HG03135 (cell line): ENCODE measurements around the gene CDHR2.
A peak's percentile ranks its signal among the peaks of the same experiment; 100 is the strongest.
"Not testable (repeated sequence)": the region's sequence is repeated elsewhere in the genome, so short reads cannot be mapped to it uniquely, and the experiment has no call there.

ENCODE experiments used
- ATAC-seq: cut with Tn5 transposase; IDR thresholded peaks from one replicate; pipeline ENCODE4 v1.9.1; 2021; ENCODE audit warnings: mild to moderate bottlenecking, moderate library complexity; ENCODE audit not compliant: unreplicated experiment

CDHR2 gene

DNA sequence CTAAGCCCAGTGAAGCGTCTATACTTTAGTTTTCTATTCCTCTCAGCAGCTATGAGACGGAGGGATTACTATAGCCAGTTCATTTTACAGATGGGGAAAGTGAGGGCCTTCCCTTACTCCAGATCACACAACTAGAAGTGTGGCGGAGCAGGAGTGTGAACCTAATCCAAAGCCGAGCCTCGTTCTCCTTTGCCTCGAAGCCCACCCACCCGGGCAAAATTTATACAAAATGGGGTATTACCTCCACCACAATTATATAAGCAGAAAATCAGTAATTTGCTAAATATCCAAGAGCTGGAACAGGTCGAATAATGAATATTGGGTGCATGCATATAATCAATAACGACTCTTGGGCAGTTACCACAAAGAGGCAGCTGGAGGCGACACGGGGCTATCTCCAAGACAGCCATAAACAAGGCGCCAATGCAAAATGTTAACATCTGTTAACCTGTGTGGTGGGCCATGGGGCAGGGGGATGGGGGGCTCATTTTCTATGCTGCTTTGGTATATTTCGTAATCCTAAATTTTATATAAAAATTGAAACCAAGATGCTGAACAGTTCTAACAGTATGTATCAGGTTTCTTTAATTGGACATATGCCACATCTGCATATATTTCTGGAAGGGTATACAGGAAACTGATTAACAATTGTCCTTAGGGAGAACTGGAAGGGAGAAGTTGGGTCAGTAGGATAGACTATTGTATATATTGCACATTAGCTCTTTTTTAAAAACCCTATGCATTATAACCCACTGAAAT, 10.7 kb upstream of the CDHR2 start:
- no peak for ATAC-seq

DNA sequence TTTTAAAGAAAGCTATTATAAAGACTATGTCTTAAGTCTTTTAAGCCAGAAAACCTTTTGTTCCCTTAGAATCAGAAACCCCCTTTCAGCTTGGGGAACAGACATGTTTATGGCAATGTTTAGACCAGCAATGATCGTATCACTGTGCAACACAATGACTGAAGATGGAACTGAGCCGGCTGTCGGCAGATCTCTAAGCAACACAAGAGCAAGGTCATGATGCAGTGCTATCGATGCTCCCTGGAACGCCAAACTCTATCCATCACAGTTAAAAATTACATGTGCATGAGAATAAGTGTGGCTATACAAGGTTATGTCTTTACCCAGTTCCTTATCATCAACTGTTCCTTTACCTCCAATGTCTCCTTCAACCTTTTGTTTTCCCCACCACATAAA, 10.2 kb upstream of the CDHR2 start:
- ATAC-seq = no peak

DNA sequence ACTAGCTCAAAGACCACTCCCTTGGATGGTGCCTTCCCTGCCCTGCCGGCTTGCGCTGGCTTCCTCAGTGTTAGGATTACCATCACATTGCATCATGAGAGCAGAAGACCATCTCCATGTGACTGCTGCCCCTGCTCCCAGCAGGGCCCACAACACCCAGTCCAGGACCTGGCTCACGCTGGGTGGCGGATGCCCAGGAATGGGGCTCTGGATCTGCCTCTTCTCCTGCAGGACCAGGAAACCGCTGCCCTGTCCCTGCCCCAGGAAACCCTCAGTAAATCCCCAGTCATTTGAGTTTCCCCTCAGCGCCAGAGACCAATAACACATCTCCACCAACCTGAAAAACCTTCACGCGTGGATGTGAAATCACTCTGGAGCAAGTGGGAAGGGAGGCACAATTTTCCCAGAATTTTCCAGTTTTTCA, 8.7 kb upstream of the CDHR2 start:
- no peak for ATAC-seq

DNA sequence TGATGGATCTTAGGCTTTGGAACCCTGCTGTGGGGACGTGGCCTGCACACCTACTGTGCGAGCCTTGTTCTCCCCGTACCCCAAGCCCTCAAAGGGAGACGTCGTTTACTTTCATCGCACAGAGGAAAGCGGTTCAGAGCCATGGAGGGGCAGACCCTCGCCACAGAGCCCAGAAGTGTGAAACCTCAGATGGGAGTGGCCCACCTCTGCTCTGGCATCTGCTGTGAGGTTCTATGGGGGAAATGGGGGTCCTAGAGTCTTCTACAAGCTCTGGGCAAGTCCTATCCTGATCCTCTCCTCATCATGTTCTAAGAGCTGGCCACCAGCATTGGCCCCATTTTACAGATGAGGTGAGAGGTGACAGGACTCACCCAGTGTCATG, 8.2 kb upstream of the CDHR2 start:
- ATAC-seq = no peak

DNA sequence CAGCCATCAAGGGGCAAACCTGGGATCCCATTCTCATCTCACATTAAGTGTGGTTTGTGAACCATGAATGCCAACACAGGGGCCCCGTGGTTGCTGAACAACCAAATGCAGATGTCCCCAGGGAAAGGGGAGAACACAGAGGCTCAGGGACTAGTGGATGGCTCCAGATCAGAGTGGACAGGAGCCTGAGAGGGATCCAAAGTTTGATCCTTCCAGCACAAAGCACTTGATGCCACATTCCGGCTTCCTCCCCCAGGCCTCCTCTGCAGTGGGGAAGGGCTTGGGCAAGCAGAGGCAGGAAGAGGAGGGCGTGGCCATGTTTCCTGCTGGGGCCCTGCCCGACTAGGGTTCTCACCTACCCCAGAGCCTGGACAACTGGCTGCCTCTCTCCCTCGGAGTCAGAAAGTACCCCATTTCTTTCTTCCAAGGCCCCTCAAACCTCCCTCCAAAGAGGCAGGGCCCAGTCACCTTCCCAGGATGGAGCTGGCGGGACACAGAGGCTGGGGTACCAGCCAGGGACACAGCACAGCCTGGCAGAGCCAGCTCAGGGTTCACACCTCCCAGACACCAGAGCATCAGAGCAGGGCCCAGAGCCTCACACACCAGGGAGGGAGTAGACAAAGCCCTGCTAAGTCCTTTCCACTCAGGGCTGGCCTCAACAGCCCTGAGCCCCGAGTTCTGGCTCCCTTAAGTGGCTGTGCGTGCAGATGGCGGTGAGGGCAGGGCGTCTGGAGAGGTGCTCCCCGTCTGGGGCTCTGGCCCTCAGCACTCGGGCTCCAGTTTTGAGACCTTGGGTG, 7.6 kb upstream of the CDHR2 start:
- no peak for ATAC-seq

DNA sequence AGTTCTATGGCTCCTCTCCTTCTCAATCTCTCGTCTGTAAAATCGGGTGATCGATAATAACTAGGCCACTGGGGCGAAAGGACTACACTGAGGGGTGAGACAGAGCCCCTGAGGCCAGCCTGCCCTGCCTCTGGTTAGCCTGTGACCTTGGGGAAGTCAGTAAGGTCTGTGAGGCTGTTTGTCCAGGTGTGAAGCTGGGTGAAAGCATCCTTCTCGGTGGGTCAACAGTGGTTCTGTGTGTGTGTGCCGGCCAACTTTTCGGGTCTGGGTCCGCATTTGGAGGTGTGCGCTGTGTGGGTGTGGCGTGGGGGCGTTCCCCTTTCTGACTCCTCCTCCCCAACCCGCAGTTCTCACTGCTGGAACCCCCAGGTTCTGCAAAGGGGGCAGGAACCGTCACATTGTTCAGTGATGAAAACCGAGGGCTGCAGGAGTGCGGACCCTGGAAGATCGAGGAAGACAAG, 7.0 kb upstream of the CDHR2 start:
- no peak for ATAC-seq

DNA sequence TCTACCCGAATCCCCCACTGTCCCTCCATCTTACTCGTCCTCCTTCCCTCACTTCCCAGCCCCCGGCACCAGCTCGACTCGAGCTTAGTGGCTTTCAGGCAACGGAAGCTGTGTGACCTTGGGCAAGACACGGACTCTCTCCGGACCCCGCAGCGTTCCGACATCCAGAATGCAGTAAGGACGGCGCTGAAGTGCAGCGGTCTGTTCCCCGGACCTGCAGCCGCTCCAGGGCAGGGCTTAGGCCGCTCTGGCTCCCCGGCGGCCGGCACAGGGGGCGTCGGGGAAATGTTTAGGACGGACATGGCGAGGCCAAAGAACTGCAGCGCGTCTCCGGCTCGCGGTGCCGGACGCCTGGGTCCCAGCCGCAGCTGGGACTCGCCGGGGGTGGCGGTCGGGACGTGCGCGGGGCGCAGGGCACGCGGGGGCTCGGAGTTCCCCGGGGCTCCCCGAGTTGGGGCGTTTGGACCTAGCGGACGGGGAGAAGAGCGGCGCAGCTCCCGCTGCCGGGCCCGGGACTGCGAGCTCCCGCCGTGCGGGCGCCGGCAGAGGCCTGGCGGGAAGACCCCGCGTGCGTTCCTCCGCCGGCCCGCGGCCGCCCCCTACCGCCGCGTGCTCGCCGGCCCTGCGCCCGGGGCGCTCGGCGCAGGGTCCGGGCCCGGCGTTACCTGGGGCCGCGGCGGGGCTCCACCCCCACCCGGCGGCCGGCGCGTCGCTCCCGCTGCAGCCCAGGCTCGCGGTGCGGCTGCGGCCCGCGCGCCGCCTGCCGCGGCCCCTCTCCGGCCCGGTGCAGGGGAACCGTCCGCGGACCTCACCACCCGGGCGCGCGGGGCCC, 6.3 kb upstream of the CDHR2 start:
- ATAC-seq = peak; percentile 41

DNA sequence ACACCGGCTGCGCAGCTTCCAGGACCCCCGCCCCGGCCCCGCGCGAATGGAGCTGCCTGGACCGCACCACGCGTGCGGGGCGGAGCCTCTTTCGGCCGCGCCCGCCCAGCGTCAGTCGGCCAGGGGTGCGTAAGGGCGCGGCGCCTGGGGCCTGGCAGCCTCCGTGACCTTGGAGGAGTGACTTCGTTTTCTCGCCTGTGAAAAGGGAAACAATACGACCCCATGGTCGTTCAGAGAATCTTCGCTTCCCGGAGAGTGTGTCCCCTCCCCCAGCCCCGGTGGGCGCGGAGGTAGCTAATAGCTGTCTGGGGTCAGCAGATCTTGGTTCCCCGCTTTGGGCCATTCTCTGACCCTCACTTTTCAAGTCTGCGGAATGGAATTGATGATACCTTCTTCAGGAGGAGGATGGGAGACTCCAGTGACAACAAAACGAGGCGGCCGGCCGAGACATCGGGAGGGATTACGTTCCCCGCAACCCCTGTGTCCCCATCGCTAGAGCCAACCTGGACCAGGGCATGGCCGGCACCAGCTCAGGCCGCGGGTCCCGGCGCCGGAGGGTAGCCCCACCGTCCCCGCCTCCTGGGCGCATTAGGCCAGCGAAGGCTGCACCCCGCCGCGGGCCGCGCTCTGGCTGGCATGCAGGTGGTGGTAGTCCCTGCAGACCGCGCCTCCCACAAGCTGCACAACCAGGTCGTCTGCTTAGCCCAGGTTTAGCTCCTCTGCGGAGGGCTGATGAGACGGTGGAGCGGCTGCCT, 5.5 kb upstream of the CDHR2 start:
- peak; percentile 58 for ATAC-seq

DNA sequence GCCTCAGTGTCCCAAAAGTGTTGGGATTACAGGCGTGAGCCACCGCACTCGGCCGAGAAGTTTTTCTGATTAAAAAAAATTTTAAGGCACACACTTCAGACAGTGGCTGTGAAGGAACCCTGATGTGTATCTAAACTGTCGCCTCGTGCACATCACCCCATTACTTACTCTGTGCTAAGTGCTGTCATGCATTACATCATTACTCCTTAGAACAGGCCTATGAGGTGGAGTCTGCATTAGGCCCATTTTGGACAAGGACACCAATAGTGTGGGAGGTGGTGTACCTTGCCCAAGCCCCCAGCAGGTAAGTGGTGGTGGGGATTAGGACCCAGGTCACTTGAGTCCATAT, 3.8 kb upstream of the CDHR2 start:
- ATAC-seq = no peak

DNA sequence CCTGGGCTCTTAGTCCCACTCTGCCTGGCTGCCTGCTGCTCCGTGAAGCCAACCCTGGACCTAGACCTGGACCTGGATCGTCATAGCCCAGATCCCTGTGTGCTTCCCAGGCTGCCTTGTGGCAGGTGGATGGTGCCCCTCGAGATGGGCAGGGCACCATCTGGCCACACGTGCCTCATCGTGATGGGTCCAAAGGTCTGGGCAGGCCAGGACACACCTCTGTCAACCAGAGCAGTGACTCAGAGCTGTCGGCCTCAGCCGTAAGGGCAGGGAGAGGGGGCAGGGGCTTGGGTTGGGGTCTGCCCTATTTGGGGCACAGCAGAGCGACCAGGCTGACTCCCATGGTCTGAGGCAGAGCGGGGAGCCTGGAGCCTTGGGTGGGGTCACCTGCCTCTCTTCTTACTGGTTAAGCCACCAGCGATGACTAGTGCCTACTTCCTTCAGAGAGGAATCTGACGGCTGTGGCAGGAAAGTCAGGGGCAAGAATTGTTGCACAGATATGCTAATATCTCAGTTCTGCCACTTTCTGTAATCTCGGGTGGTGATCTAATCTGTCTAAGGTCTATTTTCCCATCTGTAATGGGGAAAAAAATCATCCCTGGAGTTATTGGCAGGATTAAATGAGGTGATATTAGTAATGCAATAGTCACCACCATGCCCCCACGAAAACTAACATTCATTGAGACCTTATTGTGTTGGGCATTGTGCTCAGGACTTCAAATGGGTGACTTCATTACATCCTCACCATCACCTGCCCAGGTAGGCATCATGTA, 3.2 kb upstream of the CDHR2 start:
- ATAC-seq = no peak

DNA sequence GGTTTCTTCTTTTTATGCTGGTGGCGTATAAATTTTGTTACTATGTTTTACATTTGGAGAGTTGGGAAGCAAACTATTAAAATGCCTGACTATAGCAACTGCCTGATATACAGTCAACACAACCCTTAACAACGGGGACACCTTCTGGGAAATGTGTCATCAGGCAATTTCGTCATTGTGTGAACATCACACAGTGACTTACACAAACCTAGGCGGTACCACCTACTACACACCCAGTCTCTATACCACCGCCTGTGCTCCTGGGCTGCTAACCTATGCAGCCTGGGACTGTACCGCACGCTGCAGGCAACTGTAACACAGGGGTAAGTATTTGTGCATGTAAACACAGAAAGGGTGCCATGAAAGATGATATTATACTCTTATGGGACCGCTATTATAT, 1.3 kb upstream of the CDHR2 start:
- no peak for ATAC-seq

DNA sequence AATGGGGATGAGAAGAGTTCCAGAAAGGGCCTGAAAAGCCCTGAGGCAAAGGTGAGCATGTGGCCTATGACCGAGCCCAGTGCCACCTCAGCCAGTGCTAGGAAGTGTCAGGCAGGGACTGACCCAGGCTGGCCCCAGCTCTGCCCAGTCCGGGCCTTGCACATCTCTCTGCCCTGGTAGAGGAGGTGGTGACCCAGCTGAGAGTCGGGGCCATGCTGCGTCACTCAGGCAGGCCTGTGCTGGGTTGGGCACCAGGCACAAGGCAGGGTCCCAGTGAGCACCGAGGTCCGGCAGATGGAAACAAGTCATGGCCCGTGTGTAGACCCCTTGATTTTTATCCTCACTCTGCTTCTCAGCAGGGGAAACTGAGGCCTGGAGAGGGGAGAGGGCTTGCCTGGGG, 729 bp downstream of the CDHR2 start:
- ATAC-seq = no peak

DNA sequence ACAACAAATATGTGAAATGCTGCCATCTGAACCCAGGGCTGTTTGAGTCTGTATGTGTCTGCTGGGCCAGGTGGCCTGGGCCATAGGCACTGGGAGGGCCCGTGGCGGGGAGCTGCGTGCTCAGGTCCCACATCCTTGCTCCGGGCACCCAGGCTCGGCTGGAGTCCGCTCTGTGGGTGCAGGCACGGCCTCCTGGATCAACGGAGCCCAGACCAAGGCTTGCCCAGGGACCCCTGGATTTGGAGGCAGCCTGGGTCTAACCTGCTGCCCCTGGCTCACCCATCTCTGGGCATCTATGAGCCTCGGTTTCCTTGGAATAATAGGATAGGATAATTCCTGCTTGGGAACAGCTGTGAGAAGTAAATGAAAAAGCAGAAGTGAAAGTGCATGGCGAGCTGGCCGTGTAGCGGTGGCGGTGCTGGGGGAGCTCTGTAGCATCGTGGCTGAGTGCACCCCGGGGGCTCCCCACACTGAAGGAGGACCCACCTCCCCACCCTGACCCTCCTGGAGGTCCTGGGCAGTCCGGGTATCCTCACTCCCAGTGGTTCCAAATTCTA, 1.2 kb downstream of the CDHR2 start:
- no peak for ATAC-seq

DNA sequence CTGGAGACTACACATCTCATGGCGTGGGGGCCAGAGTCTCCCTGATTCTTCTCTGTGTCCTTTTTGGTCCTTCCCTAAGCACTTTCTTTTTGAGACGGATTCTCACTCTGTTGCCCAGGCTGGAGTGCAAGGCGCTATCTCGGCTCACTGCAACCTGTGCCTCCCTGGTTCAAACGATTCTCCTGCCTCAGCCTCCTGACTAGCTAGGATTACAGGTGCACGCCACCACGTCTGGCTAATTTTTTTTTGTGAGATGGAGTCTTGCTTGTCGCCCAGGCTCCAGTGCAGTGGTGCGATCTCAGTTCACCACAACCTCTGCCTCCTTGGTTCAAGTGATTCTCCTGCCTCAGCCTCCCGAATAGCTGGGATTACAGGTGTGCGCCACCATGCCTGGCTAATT, 1.8 kb downstream of the CDHR2 start:
- not testable (repeated sequence) for ATAC-seq

DNA sequence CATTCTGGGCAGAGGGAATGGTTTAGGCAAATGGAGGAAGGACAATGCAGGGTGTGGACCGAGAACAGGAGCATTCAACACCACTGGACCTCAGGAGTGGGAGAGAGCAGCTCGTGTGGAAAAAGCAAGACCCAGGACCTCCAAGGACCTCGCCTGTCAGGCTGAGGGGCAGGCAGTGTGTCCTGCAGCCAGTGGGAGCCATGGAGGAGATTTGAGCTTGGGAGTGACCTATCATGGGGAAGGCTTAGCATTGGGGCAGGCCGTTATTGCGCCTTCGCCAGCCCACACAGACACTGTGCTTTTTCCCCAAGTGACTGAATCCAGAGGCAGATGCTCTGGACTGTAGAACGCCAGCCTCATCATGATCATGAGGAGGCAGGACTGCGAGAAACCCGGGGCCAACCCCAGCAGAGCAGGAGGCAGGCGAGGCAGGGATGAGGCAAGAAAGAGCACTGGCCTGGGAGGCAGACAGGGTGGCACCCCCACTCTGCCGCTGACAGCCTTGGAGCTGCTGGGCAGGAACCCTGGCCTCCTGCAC, 3.3 kb downstream of the CDHR2 start:
- ATAC-seq = no peak

DNA sequence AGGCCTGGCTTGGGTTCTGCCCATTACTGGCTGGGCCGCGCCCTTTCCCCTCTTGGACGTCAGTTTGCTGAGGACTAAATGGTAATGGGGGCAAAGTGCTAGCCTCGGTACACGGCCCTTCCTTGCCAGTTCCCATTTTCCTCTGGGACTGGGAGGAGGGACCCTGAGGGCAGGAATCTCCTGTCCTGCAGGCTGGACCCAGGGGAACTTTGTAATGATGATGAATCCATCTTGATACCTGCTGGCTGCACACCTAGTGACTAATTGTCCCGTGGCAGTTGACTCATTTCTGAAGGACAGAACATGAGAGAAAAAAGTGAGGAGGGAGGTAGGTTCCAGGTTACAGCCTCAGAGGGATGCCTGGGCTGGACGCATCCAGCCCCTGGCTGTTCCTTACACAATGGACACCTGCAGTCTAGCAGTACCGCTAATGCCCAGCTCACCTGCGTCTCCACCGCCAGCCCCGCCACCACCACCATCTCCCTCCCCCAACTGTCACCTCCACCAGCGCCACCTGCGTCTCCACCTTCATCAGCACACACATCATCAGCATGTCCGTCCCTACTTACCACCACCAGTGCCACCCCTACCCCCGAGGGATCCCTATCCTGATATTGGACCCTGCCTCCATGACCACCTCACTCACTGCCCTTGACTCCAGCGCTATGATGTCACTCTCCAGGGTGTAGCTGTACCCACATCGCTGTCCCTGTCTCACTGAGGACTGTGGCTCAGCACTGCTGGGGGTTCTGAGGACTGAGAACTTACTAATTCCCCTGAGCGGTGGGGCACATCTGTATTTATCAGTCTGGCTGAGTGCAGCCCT, 4.3 kb downstream of the CDHR2 start:
- no peak for ATAC-seq

DNA sequence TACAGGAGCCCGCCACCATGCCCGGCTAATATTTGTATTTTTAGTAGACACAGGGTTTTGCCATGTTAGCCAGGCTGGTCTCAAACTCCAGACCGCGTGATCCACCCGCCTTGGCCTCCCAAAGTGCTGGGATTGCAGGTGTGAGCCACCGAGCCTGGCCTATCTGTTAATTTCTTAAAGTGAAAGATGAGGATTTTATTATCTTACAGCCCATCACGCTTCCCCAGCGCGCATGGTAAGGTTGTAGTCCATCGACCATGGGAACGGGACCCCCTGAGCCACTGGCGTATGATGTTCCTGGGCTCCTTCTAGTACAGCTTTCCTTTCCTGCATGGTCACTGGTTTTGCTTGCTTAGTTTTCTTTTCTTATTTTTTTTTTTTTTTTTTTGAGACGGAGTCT, 8.7 kb downstream of the CDHR2 start:
- no peak for ATAC-seq

DNA sequence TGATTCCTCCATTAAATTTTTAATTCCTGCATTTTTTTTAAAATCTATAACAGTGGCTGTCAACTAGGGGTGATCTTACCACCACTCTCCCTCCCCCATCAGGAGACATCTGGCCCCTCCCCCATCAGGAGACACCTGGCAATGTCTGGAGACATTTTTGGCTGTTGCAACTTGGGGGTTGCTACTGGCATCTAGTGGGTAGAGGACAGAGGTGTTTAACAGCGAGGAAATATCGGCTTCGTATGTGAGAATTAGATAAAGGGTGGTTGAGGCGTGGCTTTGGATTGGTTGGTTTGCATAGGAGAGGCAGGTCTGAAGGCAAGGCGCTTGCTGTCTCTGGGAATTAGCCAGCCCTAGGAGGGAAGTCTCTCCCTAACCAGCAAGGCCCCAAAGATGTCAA, 10.5 kb downstream of the CDHR2 start:
- no peak for ATAC-seq

DNA sequence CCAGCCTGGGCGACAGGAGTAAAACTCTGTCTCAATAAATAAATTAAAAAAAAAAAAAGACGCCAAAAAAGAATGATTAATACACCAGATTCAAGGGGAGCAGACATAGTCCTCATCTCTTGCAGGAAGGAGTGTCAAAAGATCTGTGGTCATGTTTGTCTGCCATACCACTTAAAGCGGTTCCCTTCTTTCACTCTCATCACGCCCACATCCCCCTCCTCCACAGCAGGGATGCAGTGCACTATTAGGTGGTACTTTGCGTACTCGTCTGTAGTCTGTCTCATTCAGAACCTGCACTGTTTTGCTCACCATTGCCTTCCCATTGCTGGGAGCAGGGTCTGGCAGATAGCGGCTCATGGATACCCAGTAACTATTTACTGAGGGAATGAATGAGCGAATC, 11.2 kb downstream of the CDHR2 start:
- no peak for ATAC-seq
